ENCODE results near the gene C17orf78.
"Not testable (repeated sequence)": the region's sequence is repeated elsewhere in the genome, so short reads cannot be mapped to it uniquely, and the experiment has no call there.

C17orf78 gene

DNA sequence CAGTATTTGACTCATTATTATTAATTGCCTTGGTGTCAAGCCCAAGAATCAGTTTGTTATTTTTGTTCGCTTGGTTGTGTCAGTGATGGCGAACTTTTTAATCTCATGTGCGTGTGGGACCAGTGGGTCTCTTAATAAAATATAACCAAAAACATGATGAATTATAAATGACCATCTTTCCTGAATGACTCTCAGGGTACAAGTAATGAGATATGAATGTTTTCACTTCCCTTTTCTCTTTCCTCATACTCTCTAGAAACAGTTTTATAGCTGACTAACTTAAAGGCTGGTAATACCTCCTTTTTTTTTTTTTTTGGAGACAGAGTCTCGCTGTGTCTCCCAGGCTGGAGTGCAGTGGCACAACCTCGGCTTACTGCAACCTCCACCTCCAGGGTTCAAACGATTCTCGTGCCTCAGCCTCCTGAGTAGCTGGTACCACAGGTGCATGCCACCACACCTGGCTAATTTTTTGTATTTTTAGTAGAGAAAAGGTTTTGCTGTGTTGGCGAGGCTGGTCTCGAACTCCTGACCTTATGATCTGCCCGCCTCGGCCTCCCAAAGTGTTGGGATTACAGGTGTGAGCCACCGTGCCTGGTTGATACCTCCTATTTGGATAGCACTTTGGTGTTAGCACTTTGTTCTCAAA, 65.7 kb downstream of the C17orf78 start:
- DNase-seq, result not testable (repeated sequence)
